NOMO-1 treated with DMSO at 0.1 percent for 48 hours (cell line): Measurements from ENCODE around the gene CRNKL1.

ENCODE experiments used
- DNase-seq: peaks from one replicate; lab custom pipeline; 2025; ENCODE audit not compliant: unreplicated experiment; lab: John Stamatoyannopoulos, UW

Gene CRNKL1

GRCh38 chr20:19986419-19986818, 65.8 kb downstream of the CRNKL1 start:
- no peak for DNase-seq
